Esophagus squamous epithelium (tissue), 4 donors: ENCODE data around the gene ACTR8.

Source experiments
- POLR2A ChIP-seq, 4 donors: fragments of 450-650 bp; IDR thresholded peaks; one replicate each; pipeline ENCODE4 v1.6.1; 2017; ENCODE audit warnings: antibody characterized with exemption in 4 of 4, mild to moderate bottlenecking in 4 of 4, moderate library complexity in 3 of 4
- TF ChIP-seq, protein P1 (sequence below), 6 experiments: fragments of 450-650 bp in 4 of 6; fragments of 200-600 bp in 2 of 6; sonication (generic) in 2 of 6; IDR thresholded peaks; one replicate each; pipeline ENCODE4 v1.5.1; 2016 to 2019; ENCODE audit warnings: antibody characterized with exemption in 6 of 6, mild to moderate bottlenecking in 4 of 6, moderate library complexity in 4 of 6

DNA sequence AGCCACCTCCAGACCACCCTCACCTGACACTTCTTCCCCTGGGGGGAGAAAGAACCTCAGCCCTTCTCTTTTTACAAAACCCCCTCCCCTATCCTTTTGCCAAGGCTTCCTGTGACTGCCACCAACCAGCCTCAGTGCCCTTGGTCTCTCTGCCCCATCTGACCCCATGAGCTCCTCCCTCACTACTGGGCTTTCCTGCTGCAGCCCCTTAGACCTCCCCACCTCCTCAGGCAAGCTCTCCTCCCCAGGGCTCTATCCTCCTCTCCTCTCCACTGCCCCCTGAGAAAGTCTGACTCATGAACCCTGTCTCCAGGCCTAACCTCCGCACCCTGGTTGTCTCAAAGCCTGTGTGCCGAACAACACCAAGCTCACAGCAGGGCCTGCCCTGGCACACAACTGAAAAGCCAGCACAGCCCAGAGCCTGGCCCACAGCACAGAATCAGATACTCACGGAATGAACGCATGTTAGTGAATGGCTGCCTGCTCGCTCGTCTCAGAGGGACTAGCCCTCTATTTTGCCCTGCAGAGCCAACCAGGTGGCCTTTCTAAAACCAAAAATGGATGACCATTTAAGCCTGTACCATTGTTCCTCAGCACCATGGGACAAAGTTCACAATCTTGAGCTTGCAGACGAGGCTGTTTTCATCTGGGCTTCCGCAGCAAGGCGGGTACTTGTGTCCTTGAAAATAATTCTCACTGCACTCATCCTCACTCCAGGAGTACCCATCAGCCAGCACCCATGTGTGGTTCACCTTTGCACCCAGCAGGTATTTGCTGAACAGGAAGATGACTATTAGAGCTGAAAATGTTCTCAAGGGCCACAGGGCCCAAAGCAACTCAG lies 37.5 kb downstream of the ACTR8 start:
- TF ChIP-seq, protein P1, sequence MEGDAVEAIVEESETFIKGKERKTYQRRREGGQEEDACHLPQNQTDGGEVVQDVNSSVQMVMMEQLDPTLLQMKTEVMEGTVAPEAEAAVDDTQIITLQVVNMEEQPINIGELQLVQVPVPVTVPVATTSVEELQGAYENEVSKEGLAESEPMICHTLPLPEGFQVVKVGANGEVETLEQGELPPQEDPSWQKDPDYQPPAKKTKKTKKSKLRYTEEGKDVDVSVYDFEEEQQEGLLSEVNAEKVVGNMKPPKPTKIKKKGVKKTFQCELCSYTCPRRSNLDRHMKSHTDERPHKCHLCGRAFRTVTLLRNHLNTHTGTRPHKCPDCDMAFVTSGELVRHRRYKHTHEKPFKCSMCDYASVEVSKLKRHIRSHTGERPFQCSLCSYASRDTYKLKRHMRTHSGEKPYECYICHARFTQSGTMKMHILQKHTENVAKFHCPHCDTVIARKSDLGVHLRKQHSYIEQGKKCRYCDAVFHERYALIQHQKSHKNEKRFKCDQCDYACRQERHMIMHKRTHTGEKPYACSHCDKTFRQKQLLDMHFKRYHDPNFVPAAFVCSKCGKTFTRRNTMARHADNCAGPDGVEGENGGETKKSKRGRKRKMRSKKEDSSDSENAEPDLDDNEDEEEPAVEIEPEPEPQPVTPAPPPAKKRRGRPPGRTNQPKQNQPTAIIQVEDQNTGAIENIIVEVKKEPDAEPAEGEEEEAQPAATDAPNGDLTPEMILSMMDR (IDR thresholded peaks at IDR 0.05) = no peak
- no peak for TF ChIP-seq POLR2A (IDR thresholded peaks at IDR 0.05)
